GM23338 (cell line): Measurements from ENCODE around the gene LTB4R. TPM values are rescaled to one million over a fixed set of nuclear protein-coding genes. Genes with fewer than 3 reads are reported as not detected.

Experiments
- ATAC-seq: fragments of 200-7000 bp; cut with Tn5 transposase; 3 replicates; pipeline ENCODE4 v1.9.1; 2020
- DNase-seq: peaks from one replicate; pipeline ENCODE4 v3.0.0-alpha.2; 2015; ENCODE audit warnings: low spot score
- H2AFZ ChIP-seq: fragments of 200-600 bp; sonication (generic); 2 replicates; pipeline ENCODE4 v1.8.0; 2016; ENCODE audit warnings: antibody characterized with exemption, mild to moderate bottlenecking, moderate library complexity
- H3F3A ChIP-seq: fragments of 200-600 bp; sonication (generic); replicated peaks from 2 replicates; pipeline ENCODE4 v1.8.0; 2017; ENCODE audit warnings: antibody characterized with exemption, mixed run types, low read depth
- H3K27ac ChIP-seq: fragments of 200-600 bp; sonication (generic); 2 replicates; pipeline ENCODE4 v1.6.1; 2016; ENCODE audit warnings: low read depth
- H3K27me3 ChIP-seq: fragments of 200-600 bp; sonication (generic); 2 replicates; pipeline ENCODE4 v1.8.0; 2016; ENCODE audit warnings: mild to moderate bottlenecking, mixed run types, moderate library complexity; ENCODE audit not compliant: insufficient read depth
- H3K36me3 ChIP-seq: fragments of 200-600 bp; sonication (generic); 2 replicates; pipeline ENCODE4 v1.8.0; 2016; ENCODE audit warnings: mild to moderate bottlenecking; ENCODE audit not compliant: insufficient read depth
- H3K4me1 ChIP-seq: fragments of 200-600 bp; sonication (generic); 2 replicates; pipeline ENCODE4 v1.8.0; 2016; ENCODE audit warnings: mild to moderate bottlenecking, moderate library complexity; ENCODE audit not compliant: insufficient read depth
- H3K4me2 ChIP-seq: fragments of 200-600 bp; sonication (generic); 2 replicates; pipeline ENCODE4 v1.7.1; 2017; ENCODE audit warnings: mixed run types
- H3K4me3 ChIP-seq: fragments of 200-600 bp; sonication (generic); 2 replicates; pipeline ENCODE4 v1.6.1; 2016; ENCODE audit warnings: mixed run types
- H3K79me2 ChIP-seq: fragments of 200-600 bp; sonication (generic); replicated peaks from 2 replicates; pipeline ENCODE4 v1.8.0; 2017; ENCODE audit warnings: mild to moderate bottlenecking; ENCODE audit not compliant: insufficient read depth
- H3K9me2 ChIP-seq: fragments of 200-600 bp; sonication (generic); 2 replicates; pipeline ENCODE4 v1.8.0; 2017; ENCODE audit not compliant: insufficient read depth
- H4K20me1 ChIP-seq: fragments of 200-600 bp; sonication (generic); replicated peaks from 2 replicates; pipeline ENCODE4 v1.8.0; 2017; ENCODE audit warnings: mild to moderate bottlenecking; ENCODE audit not compliant: insufficient read depth
- H3K27ac Mint-ChIP-seq: 2 replicates; pipeline ENCODE4 v1.8.0; 2020; ENCODE audit warnings: inconsistent platforms, mild to moderate bottlenecking, moderate library complexity, mixed read lengths
- H3K27me3 Mint-ChIP-seq: 3 replicates; pipeline ENCODE4 v1.8.0; 2022; ENCODE audit warnings: low read depth, mild to moderate bottlenecking, moderate library complexity, mixed read lengths, inconsistent platforms; ENCODE audit not compliant: insufficient read depth, poor library complexity
- H3K36me3 Mint-ChIP-seq: 3 replicates; pipeline ENCODE4 v1.8.0; 2021; ENCODE audit warnings: low read depth, mild to moderate bottlenecking, inconsistent platforms, moderate library complexity, mixed read lengths
- H3K4me1 Mint-ChIP-seq: 3 replicates; pipeline ENCODE4 v1.8.0; 2020; ENCODE audit warnings: mild to moderate bottlenecking, inconsistent platforms, mixed read lengths
- H3K4me3 Mint-ChIP-seq: 3 replicates; pipeline ENCODE4 v1.8.0; 2021; ENCODE audit warnings: moderate library complexity, mild to moderate bottlenecking, inconsistent platforms, mixed read lengths
- H3K9me3 Mint-ChIP-seq: 3 replicates; pipeline ENCODE4 v1.8.0; 2020; ENCODE audit warnings: moderate library complexity, mild to moderate bottlenecking, inconsistent platforms, mixed read lengths
- CREB1 ChIP-seq: fragments of 250-450 bp; sonication (Bioruptor Pico); IDR thresholded peaks from 2 replicates; pipeline ENCODE4 v1.5.0; 2020; ENCODE audit warnings: low read depth, mild to moderate bottlenecking, moderate library complexity
- EZH2 ChIP-seq: fragments of 200-600 bp; sonication (generic); IDR thresholded peaks from one replicate; pipeline ENCODE4 v1.8.0; 2017; ENCODE audit warnings: antibody characterized with exemption, mild to moderate bottlenecking, low read depth; ENCODE audit not compliant: unreplicated experiment
- EZH2phosphoT487 ChIP-seq: fragments of 200-600 bp; sonication (generic); IDR thresholded peaks from one replicate; pipeline ENCODE4 v1.8.1; 2018; ENCODE audit warnings: antibody characterized with exemption; ENCODE audit not compliant: unreplicated experiment
- JUNB ChIP-seq: IDR thresholded peaks from one replicate; pipeline ENCODE4 v1.6.1; 2016; ENCODE audit warnings: antibody characterized with exemption; ENCODE audit not compliant: unreplicated experiment
- NANOG ChIP-seq: IDR thresholded peaks from 2 replicates; pipeline ENCODE4 v1.6.1; 2016; ENCODE audit warnings: antibody characterized with exemption, borderline replicate concordance
- POLR2AphosphoS5 ChIP-seq: IDR thresholded peaks from 2 replicates; pipeline ENCODE4 v1.6.1; 2016; ENCODE audit warnings: antibody characterized with exemption, low read depth
- STAT1 ChIP-seq: IDR thresholded peaks from one replicate; pipeline ENCODE4 v1.6.1; 2016; ENCODE audit warnings: antibody characterized with exemption; ENCODE audit not compliant: unreplicated experiment
- ZNF331 ChIP-seq: fragments of 250-450 bp; sonication (Bioruptor Pico); IDR thresholded peaks from 2 replicates; pipeline ENCODE4 v1.5.0; 2020; ENCODE audit warnings: low read depth, mild to moderate bottlenecking, moderate library complexity
- polyA plus RNA-seq: library from polyadenylated mRNA; unstranded; fragments of >200 nt; fragmentation: Nextera tagmentation; extraction: Ambion mirVana; gene quantifications from 2 replicates; pipeline ENCODE4 v1.2.1, GENCODE V29; 2016
- total RNA-seq: library from RNA; depleted of rRNA; stranded (reverse); fragments of >200 nt; shearing (Covaris generic); gene quantifications from 2 replicates; pipeline ENCODE4 v1.2.3, GENCODE V29; 2014
- TF ChIP-seq, protein P1 (sequence below): IDR thresholded peaks from 2 replicates; pipeline ENCODE4 v1.6.1; 2016; ENCODE audit warnings: antibody characterized with exemption
- TF ChIP-seq, protein P2 (sequence below): fragments of 250-450 bp; sonication (Bioruptor Pico); IDR thresholded peaks from 2 replicates; pipeline ENCODE4 v1.5.0; 2020; ENCODE audit warnings: mild to moderate bottlenecking, moderate library complexity
- TF ChIP-seq, protein P3 (sequence below): IDR thresholded peaks from one replicate; pipeline ENCODE4 v1.6.1; 2018; ENCODE audit warnings: antibody characterized with exemption; ENCODE audit not compliant: unreplicated experiment
- TF ChIP-seq, protein P4 (sequence below), 2 experiments: fragments of 200-600 bp in 1 of 2; sonication (generic) in 1 of 2; conservative IDR thresholded peaks; 2 replicates each; pipeline versions ENCODE4 v1.5.1 to v1.6.1; 2016 to 2017; ENCODE audit warnings: antibody characterized with exemption in 2 of 2, low read depth in 2 of 2, mild to moderate bottlenecking in 2 of 2, moderate library complexity in 1 of 2

The LTB4R gene
- total and polyA plus RNA-seq, 2 experiments from 2014 or later = 2.1 to 4.7 TPM

DNA sequence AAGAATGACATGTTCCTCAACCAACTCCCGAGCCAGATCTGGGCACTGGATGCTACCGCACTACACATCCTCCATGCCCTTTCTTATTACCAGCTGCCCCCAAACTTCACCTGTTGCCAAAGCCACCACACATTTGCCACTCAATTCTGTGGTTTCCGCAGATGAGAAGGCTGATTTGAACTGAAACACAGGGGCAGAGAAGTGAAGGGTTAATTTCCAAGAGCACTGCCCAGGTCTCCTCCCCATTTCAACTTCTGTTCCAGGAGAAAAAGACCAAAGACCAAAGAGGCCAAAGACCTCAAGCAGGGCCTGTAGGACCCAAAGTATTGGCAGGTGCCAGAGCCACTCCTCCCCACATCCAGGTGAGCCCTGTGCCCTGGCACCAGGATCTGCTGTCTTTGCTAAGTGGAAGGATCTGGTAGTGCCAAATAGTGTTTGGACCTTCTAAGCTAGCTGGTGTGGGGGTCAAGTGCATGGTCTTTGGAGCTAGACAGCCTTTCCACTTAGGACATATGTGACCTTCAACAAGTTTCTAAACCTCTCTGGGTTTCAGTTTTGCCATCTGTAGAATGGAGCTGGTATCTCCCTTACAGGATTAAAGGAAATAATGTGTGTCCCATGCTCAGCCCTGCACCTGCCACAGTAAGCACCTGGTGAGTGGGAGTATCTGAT is 19.7 kb upstream of the LTB4R start:
- Histone ChIP-seq H3K4me2 (no peak overlapping the region), H2AFZ (no peak overlapping the region), H3F3A (no peaks in the 10 kb centered on the region), H3K27me3 (no peaks in the 10 kb centered on the region), H3K36me3 (no peaks in the 10 kb centered on the region; the same call in 1 of the 2 replicates), H4K20me1 (no peaks in the 10 kb centered on the region; the same call in 1 of the 2 replicates), H3K79me2 (no peaks in the 10 kb centered on the region), H3K4me1 (no peaks in the 10 kb centered on the region), H3K4me3 (no peak overlapping the region), H3K9me2 (no peaks in the 10 kb centered on the region), H3K27ac (no peak overlapping the region)
- H3K27ac Mint-ChIP-seq = no peak overlapping the region
- DNase-seq = no peak
- H3K9me3 Mint-ChIP-seq = no peaks in the 10 kb centered on the region
- H3K4me1 Mint-ChIP-seq = no peaks in the 10 kb centered on the region
- TF ChIP-seq, protein P1, sequence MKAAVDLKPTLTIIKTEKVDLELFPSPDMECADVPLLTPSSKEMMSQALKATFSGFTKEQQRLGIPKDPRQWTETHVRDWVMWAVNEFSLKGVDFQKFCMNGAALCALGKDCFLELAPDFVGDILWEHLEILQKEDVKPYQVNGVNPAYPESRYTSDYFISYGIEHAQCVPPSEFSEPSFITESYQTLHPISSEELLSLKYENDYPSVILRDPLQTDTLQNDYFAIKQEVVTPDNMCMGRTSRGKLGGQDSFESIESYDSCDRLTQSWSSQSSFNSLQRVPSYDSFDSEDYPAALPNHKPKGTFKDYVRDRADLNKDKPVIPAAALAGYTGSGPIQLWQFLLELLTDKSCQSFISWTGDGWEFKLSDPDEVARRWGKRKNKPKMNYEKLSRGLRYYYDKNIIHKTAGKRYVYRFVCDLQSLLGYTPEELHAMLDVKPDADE = no peak
- no peak for TF ChIP-seq EZH2
- TF ChIP-seq POLR2AphosphoS5 = no peak
- TF ChIP-seq NANOG = no peak
- TF ChIP-seq STAT1 = no peak
- TF ChIP-seq, protein P2, sequence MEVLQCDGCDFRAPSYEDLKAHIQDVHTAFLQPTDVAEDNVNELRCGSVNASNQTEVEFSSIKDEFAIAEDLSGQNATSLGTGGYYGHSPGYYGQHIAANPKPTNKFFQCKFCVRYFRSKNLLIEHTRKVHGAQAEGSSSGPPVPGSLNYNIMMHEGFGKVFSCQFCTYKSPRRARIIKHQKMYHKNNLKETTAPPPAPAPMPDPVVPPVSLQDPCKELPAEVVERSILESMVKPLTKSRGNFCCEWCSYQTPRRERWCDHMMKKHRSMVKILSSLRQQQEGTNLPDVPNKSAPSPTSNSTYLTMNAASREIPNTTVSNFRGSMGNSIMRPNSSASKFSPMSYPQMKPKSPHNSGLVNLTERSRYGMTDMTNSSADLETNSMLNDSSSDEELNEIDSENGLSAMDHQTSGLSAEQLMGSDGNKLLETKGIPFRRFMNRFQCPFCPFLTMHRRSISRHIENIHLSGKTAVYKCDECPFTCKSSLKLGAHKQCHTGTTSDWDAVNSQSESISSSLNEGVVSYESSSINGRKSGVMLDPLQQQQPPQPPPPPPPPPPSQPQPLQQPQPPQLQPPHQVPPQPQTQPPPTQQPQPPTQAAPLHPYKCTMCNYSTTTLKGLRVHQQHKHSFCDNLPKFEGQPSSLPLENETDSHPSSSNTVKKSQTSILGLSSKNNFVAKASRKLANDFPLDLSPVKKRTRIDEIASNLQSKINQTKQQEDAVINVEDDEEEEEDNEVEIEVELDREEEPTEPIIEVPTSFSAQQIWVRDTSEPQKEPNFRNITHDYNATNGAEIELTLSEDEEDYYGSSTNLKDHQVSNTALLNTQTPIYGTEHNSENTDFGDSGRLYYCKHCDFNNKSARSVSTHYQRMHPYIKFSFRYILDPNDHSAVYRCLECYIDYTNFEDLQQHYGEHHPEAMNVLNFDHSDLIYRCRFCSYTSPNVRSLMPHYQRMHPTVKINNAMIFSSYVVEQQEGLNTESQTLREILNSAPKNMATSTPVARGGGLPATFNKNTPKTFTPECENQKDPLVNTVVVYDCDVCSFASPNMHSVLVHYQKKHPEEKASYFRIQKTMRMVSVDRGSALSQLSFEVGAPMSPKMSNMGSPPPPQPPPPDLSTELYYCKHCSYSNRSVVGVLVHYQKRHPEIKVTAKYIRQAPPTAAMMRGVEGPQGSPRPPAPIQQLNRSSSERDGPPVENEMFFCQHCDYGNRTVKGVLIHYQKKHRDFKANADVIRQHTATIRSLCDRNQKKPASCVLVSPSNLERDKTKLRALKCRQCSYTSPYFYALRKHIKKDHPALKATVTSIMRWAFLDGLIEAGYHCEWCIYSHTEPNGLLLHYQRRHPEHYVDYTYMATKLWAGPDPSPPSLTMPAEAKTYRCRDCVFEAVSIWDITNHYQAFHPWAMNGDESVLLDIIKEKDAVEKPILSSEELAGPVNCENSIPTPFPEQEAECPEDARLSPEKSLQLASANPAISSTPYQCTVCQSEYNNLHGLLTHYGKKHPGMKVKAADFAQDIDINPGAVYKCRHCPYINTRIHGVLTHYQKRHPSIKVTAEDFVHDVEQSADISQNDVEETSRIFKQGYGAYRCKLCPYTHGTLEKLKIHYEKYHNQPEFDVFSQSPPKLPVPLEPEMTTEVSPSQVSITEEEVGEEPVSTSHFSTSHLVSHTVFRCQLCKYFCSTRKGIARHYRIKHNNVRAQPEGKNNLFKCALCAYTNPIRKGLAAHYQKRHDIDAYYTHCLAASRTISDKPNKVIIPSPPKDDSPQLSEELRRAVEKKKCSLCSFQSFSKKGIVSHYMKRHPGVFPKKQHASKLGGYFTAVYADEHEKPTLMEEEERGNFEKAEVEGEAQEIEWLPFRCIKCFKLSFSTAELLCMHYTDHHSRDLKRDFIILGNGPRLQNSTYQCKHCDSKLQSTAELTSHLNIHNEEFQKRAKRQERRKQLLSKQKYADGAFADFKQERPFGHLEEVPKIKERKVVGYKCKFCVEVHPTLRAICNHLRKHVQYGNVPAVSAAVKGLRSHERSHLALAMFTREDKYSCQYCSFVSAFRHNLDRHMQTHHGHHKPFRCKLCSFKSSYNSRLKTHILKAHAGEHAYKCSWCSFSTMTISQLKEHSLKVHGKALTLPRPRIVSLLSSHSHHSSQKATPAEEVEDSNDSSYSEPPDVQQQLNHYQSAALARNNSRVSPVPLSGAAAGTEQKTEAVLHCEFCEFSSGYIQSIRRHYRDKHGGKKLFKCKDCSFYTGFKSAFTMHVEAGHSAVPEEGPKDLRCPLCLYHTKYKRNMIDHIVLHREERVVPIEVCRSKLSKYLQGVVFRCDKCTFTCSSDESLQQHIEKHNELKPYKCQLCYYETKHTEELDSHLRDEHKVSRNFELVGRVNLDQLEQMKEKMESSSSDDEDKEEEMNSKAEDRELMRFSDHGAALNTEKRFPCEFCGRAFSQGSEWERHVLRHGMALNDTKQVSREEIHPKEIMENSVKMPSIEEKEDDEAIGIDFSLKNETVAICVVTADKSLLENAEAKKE = no peak
- no peak for TF ChIP-seq JUNB
- no peak for TF ChIP-seq EZH2phosphoT487
- no peak for TF ChIP-seq ZNF331 (CRISPR knock-in tag)
- no peak for TF ChIP-seq CREB1 (CRISPR knock-in tag)
- TF ChIP-seq, protein P3, sequence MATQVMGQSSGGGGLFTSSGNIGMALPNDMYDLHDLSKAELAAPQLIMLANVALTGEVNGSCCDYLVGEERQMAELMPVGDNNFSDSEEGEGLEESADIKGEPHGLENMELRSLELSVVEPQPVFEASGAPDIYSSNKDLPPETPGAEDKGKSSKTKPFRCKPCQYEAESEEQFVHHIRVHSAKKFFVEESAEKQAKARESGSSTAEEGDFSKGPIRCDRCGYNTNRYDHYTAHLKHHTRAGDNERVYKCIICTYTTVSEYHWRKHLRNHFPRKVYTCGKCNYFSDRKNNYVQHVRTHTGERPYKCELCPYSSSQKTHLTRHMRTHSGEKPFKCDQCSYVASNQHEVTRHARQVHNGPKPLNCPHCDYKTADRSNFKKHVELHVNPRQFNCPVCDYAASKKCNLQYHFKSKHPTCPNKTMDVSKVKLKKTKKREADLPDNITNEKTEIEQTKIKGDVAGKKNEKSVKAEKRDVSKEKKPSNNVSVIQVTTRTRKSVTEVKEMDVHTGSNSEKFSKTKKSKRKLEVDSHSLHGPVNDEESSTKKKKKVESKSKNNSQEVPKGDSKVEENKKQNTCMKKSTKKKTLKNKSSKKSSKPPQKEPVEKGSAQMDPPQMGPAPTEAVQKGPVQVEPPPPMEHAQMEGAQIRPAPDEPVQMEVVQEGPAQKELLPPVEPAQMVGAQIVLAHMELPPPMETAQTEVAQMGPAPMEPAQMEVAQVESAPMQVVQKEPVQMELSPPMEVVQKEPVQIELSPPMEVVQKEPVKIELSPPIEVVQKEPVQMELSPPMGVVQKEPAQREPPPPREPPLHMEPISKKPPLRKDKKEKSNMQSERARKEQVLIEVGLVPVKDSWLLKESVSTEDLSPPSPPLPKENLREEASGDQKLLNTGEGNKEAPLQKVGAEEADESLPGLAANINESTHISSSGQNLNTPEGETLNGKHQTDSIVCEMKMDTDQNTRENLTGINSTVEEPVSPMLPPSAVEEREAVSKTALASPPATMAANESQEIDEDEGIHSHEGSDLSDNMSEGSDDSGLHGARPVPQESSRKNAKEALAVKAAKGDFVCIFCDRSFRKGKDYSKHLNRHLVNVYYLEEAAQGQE = no peak
- TF ChIP-seq, protein P4, sequence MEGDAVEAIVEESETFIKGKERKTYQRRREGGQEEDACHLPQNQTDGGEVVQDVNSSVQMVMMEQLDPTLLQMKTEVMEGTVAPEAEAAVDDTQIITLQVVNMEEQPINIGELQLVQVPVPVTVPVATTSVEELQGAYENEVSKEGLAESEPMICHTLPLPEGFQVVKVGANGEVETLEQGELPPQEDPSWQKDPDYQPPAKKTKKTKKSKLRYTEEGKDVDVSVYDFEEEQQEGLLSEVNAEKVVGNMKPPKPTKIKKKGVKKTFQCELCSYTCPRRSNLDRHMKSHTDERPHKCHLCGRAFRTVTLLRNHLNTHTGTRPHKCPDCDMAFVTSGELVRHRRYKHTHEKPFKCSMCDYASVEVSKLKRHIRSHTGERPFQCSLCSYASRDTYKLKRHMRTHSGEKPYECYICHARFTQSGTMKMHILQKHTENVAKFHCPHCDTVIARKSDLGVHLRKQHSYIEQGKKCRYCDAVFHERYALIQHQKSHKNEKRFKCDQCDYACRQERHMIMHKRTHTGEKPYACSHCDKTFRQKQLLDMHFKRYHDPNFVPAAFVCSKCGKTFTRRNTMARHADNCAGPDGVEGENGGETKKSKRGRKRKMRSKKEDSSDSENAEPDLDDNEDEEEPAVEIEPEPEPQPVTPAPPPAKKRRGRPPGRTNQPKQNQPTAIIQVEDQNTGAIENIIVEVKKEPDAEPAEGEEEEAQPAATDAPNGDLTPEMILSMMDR (conservative IDR thresholded peaks at IDR 0.05; ENCODE audit: low read depth in 2 of 2) = no peak
- ATAC-seq = no peak
- peaks cover 7% of the 10 kb centered on the region for H3K27me3 Mint-ChIP-seq
- peaks cover 5% of the 10 kb centered on the region; the same call in 2 of the 3 replicates for H3K36me3 Mint-ChIP-seq
- no peak overlapping the region for H3K4me3 Mint-ChIP-seq
